GM20431 (cell line): ENCODE measurements around the gene CAPN3.
"Not testable (repeated sequence)": the region's sequence is repeated elsewhere in the genome, so short reads cannot be mapped to it uniquely, and the experiment has no call there.

Source experiments
- in situ Hi-C: fragments of 300-500 bp; cut with MseI, MboI; formaldehyde crosslinking; loops from one replicate; pipeline ENCODE4 v1.15.0; 2020; ENCODE audit warnings: low sequenced_read_pairs; ENCODE audit not compliant: unreplicated experiment

The CAPN3 gene

GRCh38 chr15:42359249-42359648 lies at the start of gene CAPN3:
Gene CAPN3, plus strand, starts transcription at chr15:42359501. Its CDS starts 305 bp downstream, at chr15:42359806.
- in situ Hi-C loops = no loop called here

- in situ Hi-C loops = no loop called here
Measured at GRCh38 chr15:42313463-42313862, 45.8 kb upstream of the CAPN3 start.

- in situ Hi-C loops = no loop called here
Measured at GRCh38 chr15:42314818-42315217, 44.5 kb upstream of the CAPN3 start.

GRCh38 chr15:42315521-42315920 lies 43.8 kb upstream of the CAPN3 start:
- in situ Hi-C loops = no loop called here

- in situ Hi-C loops = not testable (repeated sequence)
Measured at GRCh38 chr15:42316282-42316805, 43.0 kb upstream of the CAPN3 start.

- in situ Hi-C loops = no loop called here
Measured at GRCh38 chr15:42319206-42319605, 40.1 kb upstream of the CAPN3 start.

- in situ Hi-C loops = no loop called here
Measured at GRCh38 chr15:42324308-42324707, 35.0 kb upstream of the CAPN3 start.

GRCh38 chr15:42329161-42329560 lies 30.1 kb upstream of the CAPN3 start:
- in situ Hi-C loops = no loop called here

GRCh38 chr15:42329992-42330391 lies 29.3 kb upstream of the CAPN3 start:
- in situ Hi-C loops = no loop called here

- in situ Hi-C loops = no loop called here
Measured at GRCh38 chr15:42331235-42331634, 28.1 kb upstream of the CAPN3 start.

GRCh38 chr15:42332331-42332730 lies 27.0 kb upstream of the CAPN3 start:
- in situ Hi-C loops = no loop called here

GRCh38 chr15:42335074-42335473 lies 24.2 kb upstream of the CAPN3 start:
- in situ Hi-C loops = no loop called here

- in situ Hi-C loops = not testable (repeated sequence)
Measured at GRCh38 chr15:42336650-42337049, 22.7 kb upstream of the CAPN3 start.

GRCh38 chr15:42337104-42337503 lies 22.2 kb upstream of the CAPN3 start:
- in situ Hi-C loops = not testable (repeated sequence)

- in situ Hi-C loops = no loop called here
Measured at GRCh38 chr15:42338500-42338899, 20.8 kb upstream of the CAPN3 start.

- in situ Hi-C loops = no loop called here
Measured at GRCh38 chr15:42343596-42344232, 15.6 kb upstream of the CAPN3 start.

GRCh38 chr15:42344763-42345162 lies 14.5 kb upstream of the CAPN3 start:
- in situ Hi-C loops = no loop called here

- in situ Hi-C loops = no loop called here
Measured at GRCh38 chr15:42345504-42345903, 13.8 kb upstream of the CAPN3 start.

GRCh38 chr15:42348083-42348482 lies 11.2 kb upstream of the CAPN3 start:
- in situ Hi-C loops = no loop called here

GRCh38 chr15:42349186-42349585 lies 10.1 kb upstream of the CAPN3 start:
- in situ Hi-C loops = no loop called here

- in situ Hi-C loops = no loop called here
Measured at GRCh38 chr15:42352401-42352800, 6.9 kb upstream of the CAPN3 start.

GRCh38 chr15:42353061-42353460 lies 6.2 kb upstream of the CAPN3 start:
- in situ Hi-C loops = no loop called here
